Measurements from ENCODE around the gene DGKG. TPM values are rescaled to one million over a fixed set of nuclear protein-coding genes. Genes with fewer than 3 reads are reported as not detected.
A peak's percentile ranks its signal among the peaks of the same experiment; 100 is the strongest.

DGKG gene
- total RNA-seq, 1 donor from 2014 or later = 2.9 TPM

GRCh38 chr3:186107215-186108105 lies 254.6 kb downstream of the DGKG start:
- peak; percentile 57 for DNase-seq

- DNase-seq = no peak
Measured at GRCh38 chr3:186105543-186105942, 256.5 kb downstream of the DGKG start.

DNA sequence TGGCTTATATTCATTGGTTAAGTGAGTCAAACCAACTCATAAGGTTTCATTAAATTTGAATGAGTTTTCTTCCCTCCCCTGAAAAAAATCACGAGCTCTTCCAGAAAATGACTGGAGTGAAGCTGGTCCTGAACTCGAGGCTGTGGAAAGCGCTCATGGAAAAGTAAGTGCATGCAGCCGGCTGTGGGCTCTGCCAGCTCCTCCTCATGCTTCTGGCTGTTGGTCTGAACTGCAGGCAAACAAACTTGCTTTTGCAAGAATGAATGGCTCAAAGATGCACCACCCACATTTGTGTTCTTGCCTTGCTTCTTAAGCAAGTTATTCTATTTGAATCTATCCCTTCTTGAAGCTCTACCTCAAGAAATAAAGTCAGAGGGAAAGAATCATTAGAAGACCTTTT lies 259.3 kb downstream of the DGKG start:
- peak; percentile 21 for DNase-seq

- DNase-seq = no peak
Measured at GRCh38 chr3:186100398-186100797, 261.6 kb downstream of the DGKG start.

GRCh38 chr3:186099178-186099577 lies 262.9 kb downstream of the DGKG start:
- peak; percentile 39 for DNase-seq

GRCh38 chr3:186098740-186099139 lies 263.3 kb downstream of the DGKG start:
- no peak for DNase-seq

DNA sequence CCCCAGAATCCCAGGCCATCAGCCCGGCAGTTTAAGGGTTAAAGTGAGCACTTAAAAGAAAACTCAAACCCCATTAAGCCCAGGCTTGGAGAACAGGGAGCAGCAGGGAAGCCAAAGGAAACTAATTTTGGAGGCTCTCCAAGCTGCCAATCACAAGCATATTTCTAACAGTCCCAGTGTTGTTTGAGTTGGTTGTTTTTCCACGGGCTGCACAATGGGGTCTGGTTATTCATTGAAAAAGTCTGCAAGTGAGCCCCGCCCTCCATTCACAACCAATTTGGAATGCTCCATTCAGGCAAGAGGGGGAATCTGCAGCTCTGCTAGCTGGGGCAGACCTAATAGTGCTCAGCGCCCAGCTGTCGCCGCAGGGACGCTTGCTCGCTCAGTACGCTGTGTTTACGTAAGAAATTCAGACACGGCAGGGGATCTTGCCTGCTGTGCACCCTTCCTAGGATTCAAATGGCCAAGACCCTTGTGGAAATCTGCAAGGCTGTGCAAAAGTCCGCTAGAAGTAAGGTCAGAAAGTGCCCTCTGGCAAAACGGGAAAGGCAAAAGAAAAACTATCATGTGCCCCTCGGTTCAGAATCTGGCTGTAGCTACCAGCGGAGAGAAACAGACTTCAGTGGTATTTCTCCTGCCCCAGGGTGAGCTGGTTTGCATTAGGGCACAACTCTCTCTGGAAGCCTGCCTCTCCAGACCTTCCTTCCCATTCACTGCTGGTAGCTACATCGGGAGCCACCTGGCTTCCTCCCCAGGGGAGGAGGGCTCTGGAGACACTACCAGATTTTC lies 264.2 kb downstream of the DGKG start:
- peak; percentile 98 for DNase-seq

- no peak for DNase-seq
Measured at GRCh38 chr3:186097317-186097662, 264.7 kb downstream of the DGKG start.

Other genes with a start within 250 kb of the DGKG start
- gene CRYGS, start 182.1 kb upstream of the DGKG start, total RNA-seq = 0.99 TPM
- 13.9 TPM for gene TBCCD1, start 205.1 kb upstream of the DGKG start, total RNA-seq
- 39.3 TPM for gene DNAJB11, start 208.5 kb upstream of the DGKG start, total RNA-seq

Data from skin of body (tissue), 2 donors.